ENCODE measurements around the gene SPDYC. TPM values are rescaled to one million over a fixed set of nuclear protein-coding genes. Genes with fewer than 3 reads are reported as not detected.

Gene SPDYC
- total RNA-seq, 1 donor from 2014 or later: not detected

- Histone ChIP-seq H3K9ac (ENCODE audit: low read length) (no peak overlapping the region), H3K27ac (ENCODE audit: low read depth, low read length) (no peak overlapping the region), H3K9me3 (ENCODE audit: insufficient read depth, low read depth, low read length) (no peaks in the 10 kb centered on the region), H2AFZ (ENCODE audit: low read depth, low read length) (no peak overlapping the region), H3K27me3 (ENCODE audit: insufficient read depth, low read length) (no peaks in the 10 kb centered on the region), H3K4me3 (ENCODE audit: insufficient read depth, low read depth, low read length) (no peak overlapping the region), H3K4me2 (ENCODE audit: low read length) (no peak overlapping the region), H3K36me3 (ENCODE audit: insufficient read depth, low read length) (no peaks in the 10 kb centered on the region), H4K20me1 (ENCODE audit: insufficient read depth, low read length) (no peaks in the 10 kb centered on the region), H3K4me1 (ENCODE audit: insufficient read depth, low read length) (peaks cover 14% of the 10 kb centered on the region), H3K79me2 (ENCODE audit: insufficient read depth, low read length) (no peaks in the 10 kb centered on the region)
- Mint-ChIP-seq H3K27me3 (ENCODE audit: low read depth, unreplicated experiment) (peaks cover 3% of the 10 kb centered on the region), H3K27ac (ENCODE audit: unreplicated experiment) (no peak overlapping the region), H3K4me3 (ENCODE audit: unreplicated experiment) (no peak overlapping the region), H3K9me3 (ENCODE audit: unreplicated experiment) (no peaks in the 10 kb centered on the region), H3K36me3 (ENCODE audit: low read depth, unreplicated experiment) (peaks cover 7% of the 10 kb centered on the region), H3K4me1 (ENCODE audit: low read depth, unreplicated experiment) (peaks cover 15% of the 10 kb centered on the region)
- TF ChIP-seq CTCF (IDR thresholded peaks at IDR 0.05; ENCODE audit: insufficient read depth, low read depth, low read length): no peak
- TF ChIP-seq EZH2 (IDR thresholded peaks at IDR 0.05; ENCODE audit: insufficient read depth, low read length): no peak
- DNase-seq (ENCODE audit: low read depth): no peak
- no peak for FAIRE-seq
These were observed 51.0 kb downstream of the SPDYC start for GRCh38 chr11:65221026-65221425.

Small RNAs within 50 kb of the gene (microRNA-seq; reads per million reads assigned to microRNA genes)
- gene MIR6751: 3.0 reads per million, percentile 6 among the genes with 10 or more reads in this experiment

Other genes with a start within 250 kb of the SPDYC start
- 22.5 and 24.1 TPM in 2 replicates for gene PPP2R5B, start 245.5 kb upstream of the SPDYC start, total RNA-seq
- not detected in 2 replicates for gene GPHA2, start 234.3 kb upstream of the SPDYC start, total RNA-seq
- gene MAJIN, start 198.1 kb upstream of the SPDYC start, total RNA-seq: not detected in 2 replicates
- gene BATF2, start 173.3 kb upstream of the SPDYC start, total RNA-seq: 4.5 and 5.0 TPM in 2 replicates
- gene ARL2, start 156.1 kb upstream of the SPDYC start, total RNA-seq: 41.7 and 47.6 TPM in 2 replicates
- gene SNX15, start 142.8 kb upstream of the SPDYC start, total RNA-seq: 15.4 and 18.5 TPM in 2 replicates
- 13.8 and 14.6 TPM in 2 replicates for gene SAC3D1, start 129.0 kb upstream of the SPDYC start, total RNA-seq
- gene NAALADL1, start 111.7 kb upstream of the SPDYC start, total RNA-seq: not detected in 2 replicates
- gene CDCA5, start 86.2 kb upstream of the SPDYC start, total RNA-seq: 6.0 and 6.3 TPM in 2 replicates
- gene ZFPL1, start 86.0 kb upstream of the SPDYC start, total RNA-seq: 37.9 and 46.3 TPM in 2 replicates
- gene VPS51, start 74.0 kb upstream of the SPDYC start, total RNA-seq: 40.0 and 41.4 TPM in 2 replicates
- gene TM7SF2, start 58.4 kb upstream of the SPDYC start, total RNA-seq: 18.0 and 23.9 TPM in 2 replicates
- 8.1 and 10.0 TPM in 2 replicates for gene ZNHIT2, start 52.5 kb upstream of the SPDYC start, total RNA-seq
- 670 and 694 TPM in 2 replicates for gene FAU, start 48.1 kb upstream of the SPDYC start, total RNA-seq
- gene MRPL49, start 47.9 kb upstream of the SPDYC start, total RNA-seq: 42.6 and 45.1 TPM in 2 replicates
- 43.0 and 49.9 TPM in 2 replicates for gene SYVN1, start 35.7 kb upstream of the SPDYC start, total RNA-seq
- gene CAPN1, start 11.7 kb downstream of the SPDYC start, total RNA-seq: 178 and 217 TPM in 2 replicates
- 5.2 and 6.0 TPM in 2 replicates for gene POLA2, start 91.7 kb downstream of the SPDYC start, total RNA-seq
- 23.0 and 26.7 TPM in 2 replicates for gene CDC42EP2, start 144.6 kb downstream of the SPDYC start, total RNA-seq
- 58.5 and 66.4 TPM in 2 replicates for gene DPF2, start 163.6 kb downstream of the SPDYC start, total RNA-seq
- 0.20 and 0.29 TPM in 2 replicates for gene TIGD3, start 184.5 kb downstream of the SPDYC start, total RNA-seq
- 1.9 and 2.6 TPM in 2 replicates for gene SLC25A45, start 212.4 kb downstream of the SPDYC start, total RNA-seq
- gene FRMD8, start 216.4 kb downstream of the SPDYC start, total RNA-seq: 61.2 and 76.3 TPM in 2 replicates

All from astrocyte (in vitro differentiated cells and primary cell).